Activated T-cell treated with anti-CD3 and anti-CD28 coated beads, Interleukin-2, amount 50 U/mL, for 1 hour (primary cell): ENCODE results near the gene CTNNAL1.

Source experiments
- DNase-seq: peaks from one replicate; pipeline ENCODE4 v3.0.0-alpha.2; 2020

Gene CTNNAL1

DNA sequence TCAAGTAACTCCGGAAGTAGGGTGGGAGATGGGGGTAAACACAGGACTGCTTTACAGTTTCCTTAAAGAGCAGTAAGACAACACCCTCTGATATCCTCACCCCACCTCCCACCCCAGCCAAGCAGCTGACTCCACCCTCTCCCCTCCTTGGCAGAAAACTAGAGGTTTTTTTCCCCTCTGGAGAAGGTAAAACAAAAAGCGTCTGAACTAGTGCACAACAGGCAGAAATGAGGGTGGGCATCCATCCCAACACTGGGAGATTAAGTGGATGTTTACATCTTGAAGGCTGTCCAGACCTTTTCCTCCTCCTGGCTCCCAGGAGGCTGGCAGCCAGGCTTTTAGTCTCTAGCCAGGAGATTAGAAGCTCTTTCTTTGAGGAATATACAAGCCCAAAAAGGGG, 13.9 kb upstream of the CTNNAL1 start:
- DNase-seq, result no peak

DNA sequence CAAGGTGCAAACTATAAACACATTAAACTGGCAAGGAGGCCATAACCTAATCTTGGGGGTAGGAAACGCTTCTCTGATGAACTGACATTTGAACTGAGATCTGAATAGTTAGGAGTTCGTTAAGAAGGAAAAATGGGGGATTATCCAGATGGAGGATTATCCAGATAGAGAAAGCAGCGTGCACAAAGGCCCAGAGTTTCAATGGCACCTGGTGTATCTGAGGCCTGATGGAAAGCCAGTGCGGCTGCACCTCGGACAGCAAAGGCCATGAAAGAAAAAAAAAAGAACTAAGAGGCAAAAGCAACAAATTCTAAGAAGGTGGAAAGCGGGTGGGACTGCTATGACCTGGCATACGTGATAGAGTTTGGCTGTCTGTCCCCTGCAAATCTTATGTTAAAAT, 13.0 kb upstream of the CTNNAL1 start:
- no peak for DNase-seq

DNA sequence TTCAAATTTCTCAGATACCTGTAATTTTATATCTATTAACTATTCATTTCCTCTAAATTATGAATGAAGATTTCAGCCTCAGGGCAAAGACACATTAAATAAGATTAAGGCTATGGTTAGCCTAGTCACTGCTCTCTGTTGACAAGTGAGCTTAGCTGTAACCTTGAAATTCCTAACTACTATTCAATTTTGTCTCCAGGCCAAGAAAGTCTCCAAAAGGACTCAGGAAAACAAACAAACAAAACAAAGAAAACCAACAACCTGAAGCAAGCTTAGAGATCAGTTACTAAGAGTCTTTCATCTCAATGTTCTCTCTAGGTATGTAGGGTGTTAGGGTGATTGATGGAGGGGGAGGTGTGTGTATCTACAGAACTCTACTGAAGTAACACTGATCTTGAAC, 9.6 kb upstream of the CTNNAL1 start:
- no peak for DNase-seq

DNA sequence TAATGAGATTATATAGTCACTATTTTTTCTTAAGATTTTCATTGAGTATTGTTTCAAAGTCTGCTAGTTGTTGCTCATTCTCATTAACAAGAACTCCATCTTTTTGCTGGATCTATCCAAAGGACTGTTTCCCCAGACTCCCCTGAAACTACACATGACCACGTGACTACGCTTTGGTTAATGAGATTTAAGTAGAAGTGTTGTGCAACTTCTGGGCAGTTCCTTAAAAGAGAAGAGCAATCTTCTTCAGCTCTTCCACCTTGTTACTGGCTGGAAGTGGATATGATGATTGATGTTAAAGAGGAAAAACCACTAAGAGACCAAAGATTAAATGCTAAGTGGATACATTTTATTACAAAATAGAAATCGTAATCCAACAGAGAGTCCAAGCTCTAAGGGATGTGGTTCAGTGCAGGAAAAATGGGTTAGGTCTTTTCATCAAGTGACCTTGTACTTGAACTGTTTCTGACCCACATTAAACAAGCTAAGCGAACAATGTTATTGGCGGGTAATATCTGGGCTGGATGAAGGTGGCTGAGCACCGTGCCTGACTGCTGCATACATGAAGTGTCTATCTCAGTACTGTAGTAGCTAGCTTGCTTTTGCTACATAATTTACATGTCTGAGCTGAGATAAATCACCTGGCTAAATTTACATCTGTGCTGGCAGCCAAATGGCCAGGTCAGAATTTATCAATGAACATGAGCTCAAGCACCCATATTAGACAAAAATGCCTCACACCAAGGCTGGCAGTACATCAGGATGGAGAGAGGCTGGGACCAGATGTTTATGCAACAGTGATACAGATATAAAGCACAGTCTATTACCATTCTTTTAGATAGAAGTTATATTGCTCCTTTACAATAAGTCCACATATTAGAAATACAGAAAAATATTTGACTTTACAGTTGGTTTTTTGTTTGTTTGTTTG, 7.5 kb upstream of the CTNNAL1 start:
- DNase-seq, result no peak

DNA sequence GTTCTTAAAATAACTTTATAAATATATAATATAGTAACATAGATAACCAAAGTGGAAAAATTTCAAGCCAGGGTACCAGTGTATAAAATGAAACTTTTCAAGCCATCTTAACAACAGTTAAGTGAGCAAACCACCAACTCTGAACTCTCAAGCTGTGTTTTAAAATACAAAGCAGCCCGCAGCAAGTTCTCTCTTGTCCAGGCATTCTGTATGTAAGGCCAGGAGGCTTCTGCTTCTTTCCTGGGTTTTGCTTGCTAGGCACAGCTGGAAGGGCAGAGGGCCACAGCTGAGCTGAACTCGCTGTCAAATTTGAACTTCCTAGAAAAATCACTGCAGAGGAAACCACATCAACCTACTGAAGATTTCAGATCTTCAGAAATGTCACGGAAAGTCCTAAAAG, 6.8 kb upstream of the CTNNAL1 start:
- DNase-seq, result no peak

DNA sequence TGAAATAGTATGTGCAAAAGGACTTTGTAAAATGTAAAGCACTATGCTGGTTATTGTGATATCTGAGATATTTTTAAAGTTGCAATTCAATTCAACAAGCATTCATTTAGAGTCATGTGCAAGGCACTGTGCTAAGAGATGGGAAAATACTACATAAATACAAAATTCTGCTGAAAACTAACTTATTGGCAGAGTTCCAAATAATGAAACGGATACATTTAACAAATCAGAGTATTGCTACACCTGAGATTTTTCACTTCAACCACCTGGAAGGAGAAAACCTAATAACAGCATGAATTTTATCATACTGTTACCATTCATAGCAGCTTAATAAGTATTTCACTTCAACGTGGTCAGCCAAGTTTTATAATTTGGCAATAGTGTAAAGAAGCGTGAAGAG, 6.1 kb upstream of the CTNNAL1 start:
- no peak for DNase-seq

DNA sequence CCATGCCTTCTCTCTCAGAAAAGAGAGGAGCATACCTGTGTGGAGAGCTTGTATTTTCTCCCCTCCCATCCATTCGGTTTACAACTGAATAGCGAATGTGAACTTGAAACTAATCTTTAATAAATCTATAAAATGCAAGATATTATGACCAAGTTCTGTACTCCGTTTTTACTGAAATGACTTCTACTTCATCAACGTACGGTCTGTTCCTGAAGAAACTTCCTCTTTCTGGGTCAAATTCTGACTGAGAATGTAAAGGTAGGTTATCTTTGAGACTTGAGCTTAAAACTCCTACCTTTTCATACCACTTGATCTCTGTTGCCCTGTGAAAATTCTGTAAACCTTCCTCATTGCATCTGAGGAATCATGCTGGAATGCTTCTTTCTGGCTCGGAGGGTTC, 4.2 kb upstream of the CTNNAL1 start:
- DNase-seq, result no peak

DNA sequence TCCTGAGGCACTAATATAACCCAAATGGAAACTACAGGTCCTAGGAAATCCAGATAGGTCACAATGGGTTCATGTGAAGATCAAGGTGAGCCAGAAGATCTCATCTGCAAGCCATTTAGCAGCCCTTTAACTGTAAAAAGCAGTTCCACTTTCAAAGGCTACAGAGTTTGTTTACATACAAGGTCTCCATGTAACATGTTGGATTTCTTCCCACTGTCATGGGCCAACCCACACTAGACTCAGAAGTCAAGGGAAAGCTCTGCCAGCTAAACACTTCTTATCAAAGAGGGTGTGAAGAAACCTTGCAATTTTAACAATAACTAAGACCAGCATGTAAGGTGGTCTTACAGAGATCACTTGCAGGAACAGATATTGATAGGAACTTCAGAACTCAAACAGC, 3.8 kb upstream of the CTNNAL1 start:
- DNase-seq, result no peak

DNA sequence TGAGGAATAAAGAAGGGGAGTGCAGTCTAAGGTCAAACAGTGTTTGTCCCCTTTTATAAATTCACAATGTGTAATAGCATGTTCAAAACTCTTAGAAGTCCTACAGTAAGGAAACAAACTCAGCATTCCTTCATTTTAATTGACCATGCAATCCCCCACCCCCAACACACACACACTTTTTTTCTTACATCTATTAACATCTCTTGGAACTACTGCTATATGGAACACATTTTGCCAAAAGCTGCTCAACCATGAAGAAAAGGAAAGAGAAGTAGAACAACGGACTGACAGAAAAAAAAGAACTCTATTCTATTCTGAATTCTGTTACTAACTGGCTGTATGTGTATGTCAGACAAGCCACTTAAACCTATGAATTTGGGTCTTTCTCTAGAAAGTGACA, 2.8 kb upstream of the CTNNAL1 start:
- DNase-seq, result no peak

DNA sequence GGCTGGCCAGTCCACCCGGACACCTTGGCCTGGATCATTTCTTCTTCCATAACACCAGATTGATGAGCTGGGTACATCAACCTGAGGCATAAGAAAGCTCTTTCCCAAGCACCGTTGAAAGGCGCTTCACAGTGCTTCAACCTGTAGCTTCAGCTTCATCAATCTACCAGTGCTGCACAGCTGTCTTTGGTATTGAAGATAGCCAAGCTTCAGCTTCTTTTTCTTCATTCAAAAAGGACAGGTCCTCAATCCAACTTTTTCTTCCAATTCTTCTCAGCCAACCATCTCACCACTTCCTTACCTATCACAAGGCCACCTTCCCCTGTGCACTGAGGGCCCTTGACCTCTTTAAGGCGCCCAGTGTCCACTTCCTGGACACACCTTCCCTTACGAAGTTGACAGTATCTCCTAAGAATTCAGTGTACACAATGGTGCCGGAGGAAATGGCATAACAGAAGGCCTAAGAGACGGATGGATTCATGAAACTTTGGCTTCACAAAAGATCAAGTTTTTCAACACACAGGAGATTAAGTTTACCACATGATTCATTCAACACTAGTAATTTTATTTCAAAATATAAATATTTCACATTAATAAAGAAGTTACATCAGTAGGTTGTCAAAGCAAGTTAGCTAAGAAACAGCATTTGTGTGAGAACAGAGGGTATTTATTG, 1.4 kb upstream of the CTNNAL1 start:
- no peak for DNase-seq

DNA sequence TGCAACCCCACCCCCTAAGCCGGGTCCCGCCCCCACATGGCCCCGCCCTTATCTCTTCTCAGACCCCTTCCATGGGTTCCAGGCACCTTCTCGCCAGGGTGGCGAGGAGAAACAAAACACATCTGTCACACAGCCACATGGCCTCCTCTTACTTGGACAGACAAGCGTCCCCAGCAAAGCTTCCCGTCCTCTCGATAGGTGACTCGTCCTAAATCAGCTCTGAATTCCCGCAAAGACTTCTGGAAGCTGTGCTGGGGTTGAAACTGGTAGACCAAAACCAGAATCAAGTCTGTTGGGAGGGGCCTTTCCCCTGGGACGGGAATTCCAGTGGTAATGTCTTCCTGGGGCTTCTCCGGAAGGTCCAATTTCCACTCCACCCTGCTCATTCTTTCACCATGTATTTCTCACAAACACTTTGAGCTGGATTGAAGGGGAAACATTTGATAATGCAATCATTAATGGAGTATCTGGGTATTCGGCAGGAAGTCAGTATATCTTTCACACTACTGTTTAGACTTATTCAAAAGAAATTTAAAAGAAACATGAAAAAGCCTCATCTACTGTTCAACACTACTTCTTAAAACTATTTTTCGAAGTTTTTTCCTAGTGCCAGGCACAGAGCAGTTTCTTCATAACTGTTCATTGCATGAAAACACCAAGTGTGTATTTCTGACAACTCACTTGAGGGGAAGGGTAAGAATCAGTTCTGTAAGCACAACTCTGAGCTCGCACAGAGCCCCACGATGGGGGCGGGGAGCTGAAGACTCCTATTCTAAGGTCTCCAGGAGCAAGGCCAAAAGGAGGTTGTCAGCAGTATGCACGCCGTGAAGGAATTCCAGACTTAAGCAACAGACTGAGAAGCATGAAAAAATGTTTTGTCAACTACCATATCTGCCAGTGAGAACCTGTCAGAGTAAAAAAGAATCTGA, 644 bp upstream of the CTNNAL1 start:
- DNase-seq, result no peak

DNA sequence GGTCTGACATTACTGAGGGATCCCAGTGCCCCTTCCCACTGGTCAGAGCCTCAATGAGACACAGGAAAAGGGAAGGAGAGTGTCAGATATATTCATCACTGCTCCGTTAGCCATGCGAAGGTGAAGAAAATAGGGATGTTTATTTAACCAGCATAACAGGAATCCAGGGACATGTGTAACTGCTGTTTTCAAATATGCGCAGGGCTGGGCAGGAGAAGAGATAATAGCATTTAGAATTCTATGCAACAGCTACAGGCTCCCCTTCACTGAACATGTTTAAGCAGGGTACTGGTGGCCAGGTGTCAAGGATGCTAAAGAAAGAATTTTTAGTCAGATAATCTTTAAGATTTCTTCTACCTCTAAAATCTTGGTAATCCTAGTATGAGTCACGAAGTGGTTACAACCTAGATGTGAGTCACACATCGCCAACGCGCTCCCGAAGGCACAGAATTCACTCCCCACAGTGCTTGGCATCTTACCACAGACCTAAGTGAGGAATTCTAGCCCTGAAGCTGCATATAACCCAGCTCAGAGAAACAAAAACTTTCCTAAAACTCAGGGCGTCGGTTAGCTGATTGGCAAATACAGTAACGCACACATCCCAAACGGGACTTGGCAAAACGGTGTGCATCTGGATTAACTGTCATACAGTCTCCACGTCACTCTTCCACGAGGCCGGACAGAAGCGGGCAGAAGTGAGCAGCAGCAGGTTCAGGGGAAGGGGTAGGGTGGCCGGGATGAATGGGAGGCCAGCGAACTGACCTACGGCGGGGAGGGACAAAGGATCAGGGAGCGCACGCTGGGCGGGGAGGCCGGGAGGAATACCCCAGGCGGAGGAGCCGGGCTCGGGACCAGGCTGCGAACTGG, 1.1 kb downstream of the CTNNAL1 start:
- peak; percentile 61 for DNase-seq

DNA sequence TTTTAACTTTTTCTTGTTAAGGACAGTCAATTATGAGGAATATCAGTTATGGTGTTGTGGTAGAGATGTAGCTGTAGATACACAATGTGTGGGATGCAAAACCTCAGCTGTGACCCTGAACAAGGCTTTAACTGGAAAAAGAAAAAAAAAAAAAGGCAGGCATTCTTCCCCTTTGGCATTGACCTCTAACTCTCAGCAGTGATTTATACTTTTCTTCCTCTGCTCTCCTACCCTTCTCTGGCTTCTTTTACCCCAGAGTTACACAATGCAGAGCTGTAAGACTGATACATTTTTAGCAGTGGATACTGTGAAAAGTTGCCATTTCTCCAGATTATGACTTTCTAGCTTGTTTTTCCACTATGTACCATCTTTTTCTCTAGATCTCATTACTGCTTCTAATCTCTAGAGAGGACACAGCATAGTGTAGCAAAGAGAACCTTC, 2.0 kb downstream of the CTNNAL1 start:
- DNase-seq, result no peak

DNA sequence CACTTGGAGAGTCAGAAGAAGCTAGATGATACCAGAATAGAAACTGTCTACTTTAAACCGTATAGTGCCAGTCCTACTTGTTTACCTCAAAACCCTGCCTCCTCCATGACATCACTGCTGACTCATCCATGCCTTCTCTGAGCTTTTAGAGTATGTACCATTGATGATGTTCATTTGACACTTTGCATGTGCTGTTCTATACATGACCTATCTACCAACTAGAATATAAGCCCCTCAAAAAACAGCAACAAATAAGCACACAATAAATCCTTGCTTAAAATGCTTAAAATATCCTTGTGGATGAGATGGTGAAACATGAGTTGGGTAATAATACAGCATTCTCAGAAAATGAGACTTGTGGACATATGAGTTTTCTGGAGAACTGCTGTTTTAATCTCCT, 2.6 kb downstream of the CTNNAL1 start:
- peak; percentile 23 for DNase-seq

DNA sequence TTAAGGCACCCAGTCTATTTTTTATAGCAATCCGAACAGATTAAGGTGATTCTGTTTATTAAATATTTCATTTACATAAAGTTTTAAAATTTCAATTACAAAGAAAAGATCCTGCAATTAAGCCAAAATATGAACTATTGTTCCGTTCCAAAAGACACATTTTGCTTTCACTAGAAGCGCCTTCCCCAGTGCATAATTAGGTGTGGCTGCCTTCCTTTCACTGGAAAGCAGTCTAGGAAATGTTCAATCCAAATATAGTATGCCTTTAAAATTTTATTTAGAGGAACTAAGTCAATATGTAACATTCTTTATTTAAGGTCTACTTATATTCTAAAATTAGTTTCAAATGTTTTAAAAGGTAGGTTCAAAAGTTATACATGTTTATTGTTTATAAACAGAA, 7.6 kb downstream of the CTNNAL1 start:
- no peak for DNase-seq

DNA sequence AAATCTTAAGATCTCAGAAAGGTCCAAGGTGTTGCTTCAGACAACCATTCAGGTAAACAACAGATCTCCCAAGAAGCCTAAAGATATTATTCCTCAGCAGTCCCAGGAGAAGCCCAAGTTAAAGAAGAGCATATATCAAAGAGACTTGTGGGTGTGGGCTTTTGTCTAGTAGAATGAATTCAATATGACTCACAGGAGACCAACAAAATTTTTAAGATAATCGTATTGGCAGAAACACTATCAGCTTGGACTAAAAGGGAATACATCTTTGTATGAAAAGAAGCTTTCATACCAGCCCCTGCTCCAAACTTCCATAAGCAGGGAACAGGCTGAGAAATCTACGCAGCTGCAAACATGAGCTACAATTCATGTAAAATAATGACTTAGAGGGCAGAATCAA, 10.2 kb downstream of the CTNNAL1 start:
- DNase-seq, result no peak

DNA sequence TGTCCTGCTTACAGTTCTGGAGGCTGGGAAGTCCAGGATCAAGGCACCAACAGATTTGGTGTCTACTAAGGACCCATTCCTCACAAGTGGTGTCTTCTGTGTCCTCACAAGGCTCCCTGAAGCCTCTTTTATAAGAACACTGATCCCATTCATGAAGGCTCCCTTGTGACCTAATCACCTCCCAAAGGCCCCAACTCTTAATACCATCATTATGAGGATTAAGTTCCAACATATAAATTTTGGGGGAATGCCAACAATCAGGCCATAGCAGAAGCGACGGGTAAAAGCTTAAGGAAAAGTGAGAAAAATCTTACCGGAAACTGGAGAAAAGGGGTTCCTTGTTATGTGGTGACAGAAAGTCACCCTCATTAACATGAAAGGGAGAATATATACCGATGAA, 11.2 kb downstream of the CTNNAL1 start:
- DNase-seq, result no peak

DNA sequence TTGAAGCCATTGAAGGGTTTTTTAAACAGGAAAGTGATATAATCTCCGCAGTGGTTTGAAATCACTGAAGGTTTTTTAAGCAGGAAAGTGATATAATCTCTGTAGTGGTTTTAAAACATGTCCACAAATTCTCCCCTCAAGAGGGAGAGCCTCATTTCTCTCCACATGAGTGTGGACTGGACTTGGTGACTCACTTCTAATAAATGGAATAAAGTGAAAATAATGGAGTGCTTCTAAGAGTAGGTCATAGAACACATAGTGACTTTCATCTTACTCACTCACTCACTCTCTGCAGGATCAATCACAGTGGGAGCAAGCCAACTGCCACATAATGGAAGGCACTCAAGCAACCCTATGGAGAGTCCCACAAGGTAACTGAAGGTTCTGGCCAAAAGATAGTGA, 12.0 kb downstream of the CTNNAL1 start:
- no peak for DNase-seq

DNA sequence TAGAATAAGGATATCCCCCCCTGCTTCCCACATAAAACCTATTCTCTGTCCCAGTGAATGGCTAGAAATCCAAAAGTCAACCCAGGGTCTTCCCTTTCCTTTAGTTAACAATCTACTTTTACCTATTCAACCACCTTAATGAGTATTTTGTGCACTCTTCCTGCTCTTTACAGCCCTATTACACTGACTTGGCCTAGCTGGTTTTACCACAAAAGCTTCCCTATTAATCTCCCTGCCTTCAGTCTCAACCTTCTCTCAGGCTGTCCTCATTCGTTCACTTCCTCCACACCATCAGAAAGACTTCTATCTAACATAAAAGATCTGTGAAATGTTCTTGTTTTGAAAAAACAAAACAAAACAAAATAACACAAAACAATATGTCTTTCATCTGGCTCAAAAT, 16.2 kb downstream of the CTNNAL1 start:
- DNase-seq, result no peak

DNA sequence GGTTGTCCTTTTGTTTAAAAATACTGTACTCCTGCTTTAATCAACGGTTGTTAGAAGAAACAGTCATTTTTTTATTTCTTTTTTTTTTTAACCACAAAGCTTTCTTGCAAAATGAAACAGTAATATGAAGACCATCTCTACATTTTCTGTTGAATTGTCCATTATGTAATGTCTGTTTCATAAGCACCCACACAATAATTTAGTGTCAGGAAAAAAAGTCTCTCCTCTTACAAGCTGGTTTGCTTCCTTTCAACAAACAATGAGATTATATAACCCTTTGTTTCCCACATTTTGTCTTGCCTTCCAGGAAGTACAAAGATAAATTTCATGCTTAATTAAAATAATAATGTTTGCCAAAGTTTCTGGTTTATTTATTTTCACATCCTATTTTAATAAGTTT, 16.7 kb downstream of the CTNNAL1 start:
- no peak for DNase-seq

DNA sequence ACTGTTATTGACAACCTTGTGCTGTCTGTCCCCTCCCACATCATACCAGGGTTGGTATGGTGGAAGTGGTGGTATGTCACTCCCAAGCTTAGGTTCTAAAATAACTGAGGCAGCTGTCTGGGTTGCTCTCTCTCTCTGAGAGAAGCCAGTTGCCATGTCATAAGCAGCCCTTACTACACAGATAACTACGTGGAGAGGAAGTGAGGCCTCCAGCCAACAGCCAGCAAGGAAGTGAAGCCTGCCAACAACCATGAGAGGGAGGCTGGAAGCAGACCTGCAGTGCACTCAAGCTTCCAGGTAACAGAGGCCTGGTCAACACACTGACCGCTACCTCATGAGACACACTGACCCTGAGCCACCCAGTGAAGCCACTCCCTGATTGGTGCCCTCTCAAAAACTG, 18.6 kb downstream of the CTNNAL1 start:
- DNase-seq, result no peak

DNA sequence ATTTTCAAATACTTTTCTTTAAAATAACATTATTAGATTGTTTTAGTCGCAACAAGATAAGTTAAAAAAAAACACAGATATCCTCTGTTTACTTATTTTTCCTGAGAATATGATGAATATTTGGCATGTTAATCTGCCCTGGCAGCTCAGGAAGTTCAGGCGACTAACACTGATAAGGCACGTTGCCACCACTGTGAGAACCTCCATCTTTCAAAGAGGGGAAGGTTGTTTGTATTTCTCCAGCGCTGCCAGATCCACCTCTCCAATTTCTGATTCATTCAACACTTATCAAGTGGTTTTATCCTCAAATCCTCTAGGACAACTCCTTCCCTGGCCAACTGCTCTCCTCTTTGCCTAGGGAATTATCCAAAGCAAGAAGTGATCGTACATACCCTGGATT, 21.8 kb downstream of the CTNNAL1 start:
- no peak for DNase-seq
